ENCODE data around the gene PDE10A. TPM values are rescaled to one million over a fixed set of nuclear protein-coding genes. Genes with fewer than 3 reads are reported as not detected.

PDE10A gene
- total RNA-seq, 1 experiment from 2014 or later, result 0.31 TPM

DNA sequence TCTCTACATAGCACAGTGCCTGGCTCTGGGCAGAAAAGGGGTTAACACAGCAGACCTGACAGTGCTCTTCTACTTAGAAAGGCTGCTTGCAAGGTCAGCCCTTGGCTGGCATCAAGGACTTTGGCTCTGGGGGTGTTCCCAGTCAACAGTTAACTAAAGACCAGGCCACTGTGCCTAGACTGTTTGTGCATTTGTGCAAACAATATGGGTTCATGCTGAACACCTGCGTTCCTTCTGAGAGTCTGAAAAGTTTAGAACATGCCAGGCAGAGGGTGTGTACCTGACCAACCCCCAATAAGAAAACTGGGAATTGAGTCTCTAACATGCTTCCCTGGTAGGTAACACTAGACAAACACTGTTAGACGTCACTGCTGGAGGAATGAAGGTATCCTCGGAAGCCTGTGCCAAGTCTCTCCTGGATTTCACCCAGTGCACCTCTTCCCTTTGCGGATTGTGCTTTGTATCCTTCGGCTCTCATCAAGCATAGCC, 110.7 kb downstream of the PDE10A start:
- Mint-ChIP-seq H3K36me3 (ENCODE audit: insufficient read depth in 1 of 3, low read depth in 3 of 3) (no peaks in the 10 kb centered on the region; a peak in 1 of 7 replicates), H3K9me3 (no peaks in the 10 kb centered on the region)
- H3K56ac ChIP-seq (ENCODE audit: insufficient read length, low read depth, low read length), result no peak overlapping the region

More for the DNA sequence above, 110.7 kb downstream of the PDE10A start:
- Histone ChIP-seq H2BK120ac (ENCODE audit: low read depth, low read length, poor library complexity, severe bottlenecking) (no peak overlapping the region), H2BK5ac (ENCODE audit: insufficient read length, low read length) (no peak overlapping the region), H3K14ac (ENCODE audit: insufficient read depth, low read length) (no peak overlapping the region; the same call in 1 of the 2 replicates), H4K20me1 (ENCODE audit: control insufficient read depth, insufficient read depth, insufficient read length) (no peaks in the 10 kb centered on the region), H3K79me1 (ENCODE audit: insufficient read depth, low read depth, low read length, poor library complexity, severe bottlenecking) (no peaks in the 10 kb centered on the region), H4K8ac (replicated peaks; ENCODE audit: insufficient read length, low read depth, low read length) (no peak overlapping the region), H2AK5ac (ENCODE audit: insufficient read length, low read length) (no peak overlapping the region), H3K27ac (ENCODE audit: insufficient read length, low read depth, low read length) (no peak overlapping the region), H3K18ac (ENCODE audit: insufficient read length, low read depth, low read length) (no peak overlapping the region), H2BK12ac (ENCODE audit: insufficient read length, low read depth, low read length) (no peak overlapping the region), H3K4me1 (ENCODE audit: insufficient read depth, low read length) (no peaks in the 10 kb centered on the region; the same call in 1 of the 2 replicates), H3K23ac (ENCODE audit: insufficient read length, low read depth, low read length) (no peak overlapping the region), H4K91ac (ENCODE audit: insufficient read length, low read depth, low read length) (no peak overlapping the region), H3K23me2 (ENCODE audit: insufficient read length, low read depth, low read length, poor library complexity, severe bottlenecking) (no peaks in the 10 kb centered on the region), H3K9ac (ENCODE audit: extremely low read depth, insufficient read length, low read length) (no peak overlapping the region), H2AFZ (ENCODE audit: low read length) (no peak overlapping the region), H3K4me2 (ENCODE audit: insufficient read depth, insufficient read length, low read length) (no peak overlapping the region), H3T11ph (ENCODE audit: low read length) (no peak overlapping the region), H3K27me3 (ENCODE audit: insufficient read depth, low read length) (no peaks in the 10 kb centered on the region), H2BK15ac (ENCODE audit: low read depth, low read length) (no peak overlapping the region), H2BK20ac (ENCODE audit: low read depth, low read length, poor library complexity, severe bottlenecking) (no peak overlapping the region), H3K9me3 (ENCODE audit: control insufficient read depth, low read depth, low read length) (no peaks in the 10 kb centered on the region), H4K5ac (ENCODE audit: insufficient read length, low read depth, low read length) (no peak overlapping the region), H3K79me2 (ENCODE audit: insufficient read depth, low read length) (no peaks in the 10 kb centered on the region), H3K4ac (ENCODE audit: low read depth, low read length) (no peak overlapping the region)
- no peak for DNase-seq
- TF ChIP-seq, protein P1, sequence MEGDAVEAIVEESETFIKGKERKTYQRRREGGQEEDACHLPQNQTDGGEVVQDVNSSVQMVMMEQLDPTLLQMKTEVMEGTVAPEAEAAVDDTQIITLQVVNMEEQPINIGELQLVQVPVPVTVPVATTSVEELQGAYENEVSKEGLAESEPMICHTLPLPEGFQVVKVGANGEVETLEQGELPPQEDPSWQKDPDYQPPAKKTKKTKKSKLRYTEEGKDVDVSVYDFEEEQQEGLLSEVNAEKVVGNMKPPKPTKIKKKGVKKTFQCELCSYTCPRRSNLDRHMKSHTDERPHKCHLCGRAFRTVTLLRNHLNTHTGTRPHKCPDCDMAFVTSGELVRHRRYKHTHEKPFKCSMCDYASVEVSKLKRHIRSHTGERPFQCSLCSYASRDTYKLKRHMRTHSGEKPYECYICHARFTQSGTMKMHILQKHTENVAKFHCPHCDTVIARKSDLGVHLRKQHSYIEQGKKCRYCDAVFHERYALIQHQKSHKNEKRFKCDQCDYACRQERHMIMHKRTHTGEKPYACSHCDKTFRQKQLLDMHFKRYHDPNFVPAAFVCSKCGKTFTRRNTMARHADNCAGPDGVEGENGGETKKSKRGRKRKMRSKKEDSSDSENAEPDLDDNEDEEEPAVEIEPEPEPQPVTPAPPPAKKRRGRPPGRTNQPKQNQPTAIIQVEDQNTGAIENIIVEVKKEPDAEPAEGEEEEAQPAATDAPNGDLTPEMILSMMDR (conservative IDR thresholded peaks at IDR 0.05), result no peak
- peaks cover 18 to 24% of the 10 kb centered on the region in 2 experiments for H3K4me1 Mint-ChIP-seq
- H3K27ac Mint-ChIP-seq, result 0 out of 7 replicates have a peak overlapping the region, but pooled peaks of 1 of the 3 experiments have one; percentile 3
- no peak overlapping the region for H3K4me3 Mint-ChIP-seq
- WGBS (ENCODE audit: extremely low coverage, insufficient read length, low lambda C conversion rate), result no CpG with 5 or more reads among the region's 5 CpGs
- no peaks in the 10 kb centered on the region; the same call in 1 of the 2 replicates for H3K27me3 Mint-ChIP-seq (ENCODE audit: low read depth)

Data from H9 (cell line).